T-cell (primary cell): ENCODE measurements around the gene ANLN. TPM values are rescaled to one million over a fixed set of nuclear protein-coding genes. Genes with fewer than 3 reads are reported as not detected.

Source experiments
- ATAC-seq, 4 experiments: fragments of 200-7000 bp in 3 of 4; fragments of 150-1000 bp in 1 of 4; cut with Tn5 transposase; replicated peaks in 1 of 4; 1 replicate in 3 of 4; 2 replicates in 1 of 4; pipeline ENCODE4 v1.10.0; 2021; ENCODE audit warnings: moderate library complexity in 3 of 4, mild to moderate bottlenecking in 2 of 4, moderate number of reproducible peaks in 1 of 4
- CTCF ChIA-PET, 2 donors: fragments of 300-600 bp; sonication (Branson Sonifier 250); formaldehyde crosslinking; loops; one replicate each; lab custom pipeline; 2022; ENCODE audit warnings: antibody characterized with exemption in 2 of 2; lab: Charles Lee
- POLR2A ChIA-PET, 2 donors: fragments of 300-600 bp; sonication (Branson Sonifier 250); formaldehyde crosslinking; loops; one replicate each; lab custom pipeline; 2022; ENCODE audit warnings: antibody characterized with exemption in 2 of 2; lab: Charles Lee
- DNase-seq, 35 experiments: peaks; one replicate each; pipeline versions ENCODE4 v3.0.0 to v3.0.0-alpha.2; 2013 to 2023
- H3K27ac ChIP-seq: one replicate; pipeline ENCODE4 v1.5.1; 2013; ENCODE audit warnings: low read length
- H3K27me3 ChIP-seq, 2 experiments: replicated peaks in 1 of 2; 1 replicate in 1 of 2; 2 replicates in 1 of 2; pipeline versions ENCODE4 v1.6.1 to v1.7.0; 2013; ENCODE audit warnings: low read length in 1 of 2, mixed read lengths in 1 of 2; ENCODE audit not compliant: control insufficient read depth in 2 of 2, insufficient read depth in 2 of 2; ENCODE audit errors: extremely low read depth in 1 of 2
- H3K36me3 ChIP-seq, 2 donors: 1 replicate in 1 of 2; 2 replicates in 1 of 2; pipeline versions ENCODE4 v1.6.1 to v1.7.0; 2013; ENCODE audit warnings: low read length in 1 of 2; ENCODE audit not compliant: control insufficient read depth in 2 of 2, insufficient read depth in 1 of 2; ENCODE audit errors: extremely low read depth in 1 of 2
- H3K4me1 ChIP-seq, 2 experiments: 1 replicate in 1 of 2; 2 replicates in 1 of 2; pipeline versions ENCODE4 v1.6.1 to v1.7.0; 2013; ENCODE audit warnings: low read length in 2 of 2, mixed read lengths in 1 of 2; ENCODE audit not compliant: insufficient read depth in 2 of 2, control insufficient read depth in 1 of 2; ENCODE audit errors: extremely low read depth in 1 of 2
- H3K4me3 ChIP-seq, 2 donors: 1 replicate in 1 of 2; 2 replicates in 1 of 2; pipeline versions ENCODE4 v1.5.1 to v1.7.0; 2013; ENCODE audit warnings: mild to moderate bottlenecking in 2 of 2, low read length in 1 of 2, moderate library complexity in 1 of 2; ENCODE audit not compliant: control insufficient read depth in 1 of 2; ENCODE audit errors: extremely low read depth in 1 of 2
- H3K9me3 ChIP-seq: 2 replicates; pipeline ENCODE4 v1.7.0; 2013
- H3K27ac Mint-ChIP-seq, 2 donors: one replicate each; pipeline ENCODE4 v1.8.0; 2020 to 2021; ENCODE audit warnings: mild to moderate bottlenecking in 2 of 2, mixed read lengths in 2 of 2
- H3K27me3 Mint-ChIP-seq, 2 donors: one replicate each; pipeline ENCODE4 v1.8.0; 2021 to 2022; ENCODE audit warnings: mixed read lengths in 2 of 2
- H3K36me3 Mint-ChIP-seq: one replicate; pipeline ENCODE4 v1.8.0; 2021; ENCODE audit warnings: mixed read lengths
- H3K4me1 Mint-ChIP-seq, 3 donors: one replicate each; pipeline ENCODE4 v1.8.0; 2020 to 2022; ENCODE audit warnings: mixed read lengths in 3 of 3, mild to moderate bottlenecking in 1 of 3
- H3K4me3 Mint-ChIP-seq, 3 donors: one replicate each; pipeline ENCODE4 v1.8.0; 2020 to 2022; ENCODE audit warnings: mild to moderate bottlenecking in 3 of 3, mixed read lengths in 3 of 3, moderate library complexity in 3 of 3
- H3K9me3 Mint-ChIP-seq, 3 donors: one replicate each; pipeline ENCODE4 v1.8.0; 2020 to 2022; ENCODE audit warnings: mixed read lengths in 3 of 3
- WGBS: methylation state at CpG from one replicate; pipeline ENCODE4 v1.1.5; 2013; ENCODE audit warnings: missing lambda C conversion rate; ENCODE audit not compliant: insufficient coverage; 5-methylcytosine and 5-hydroxymethylcytosine counted together
- total RNA-seq, 35 experiments: library from RNA in 6 of 35; stranded (reverse) in 6 of 35; fragments of 120-200 nt in 1 of 35; gene quantifications; one replicate each; pipeline versions ENCODE4 v1.2.1 to v1.2.4 and lab custom pipeline; 2013 to 2026

The ANLN gene
- total RNA-seq, 5 donors from 2014 or later (not counting 1 experiment from before 2014, with no cell fraction given) = 0.69 to 1.5 (median 1.1) TPM

DNA sequence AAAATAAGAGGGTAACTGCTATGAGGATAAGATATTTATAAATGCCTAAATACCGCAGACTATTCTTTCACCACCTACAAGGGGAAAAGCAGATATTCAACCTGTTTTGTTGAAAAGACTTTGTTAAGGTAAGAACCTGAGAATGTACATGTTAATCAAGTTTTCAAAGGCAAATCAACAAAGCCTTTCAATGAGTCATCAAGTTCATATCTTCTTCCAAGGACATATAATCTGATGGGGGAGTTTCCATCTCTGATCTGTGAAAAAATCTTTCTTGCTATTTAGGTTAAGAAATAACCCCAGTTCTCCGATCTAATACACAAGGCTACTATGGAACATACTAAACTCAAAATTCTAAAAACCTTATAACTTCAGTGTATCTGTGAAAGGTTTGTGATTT, 40.0 kb upstream of the ANLN start:
- no peak overlapping the region for H3K4me3 Mint-ChIP-seq
- Histone ChIP-seq H3K36me3 (no peaks in the 10 kb centered on the region), H3K4me3 (no peak overlapping the region), H3K27ac (no peak overlapping the region), H3K4me1 (no peaks in the 10 kb centered on the region), H3K27me3 (no peaks in the 10 kb centered on the region), H3K9me3 (no peaks in the 10 kb centered on the region)
- H3K27me3 Mint-ChIP-seq = peaks cover 0 to 1% of the 10 kb centered on the region in 2 donors
- no peak for ATAC-seq
- CTCF ChIA-PET = no interaction called here
- no peak for DNase-seq
- H3K9me3 Mint-ChIP-seq = no peaks in the 10 kb centered on the region
- H3K4me1 Mint-ChIP-seq = peaks cover 0 to 2% (median 0%) of the 10 kb centered on the region in 3 donors
- no peak overlapping the region for H3K27ac Mint-ChIP-seq
- no peaks in the 10 kb centered on the region for H3K36me3 Mint-ChIP-seq
- WGBS = no CpG with 5 or more reads among the region's 2 CpGs
- POLR2A ChIA-PET = no interaction called here

DNA sequence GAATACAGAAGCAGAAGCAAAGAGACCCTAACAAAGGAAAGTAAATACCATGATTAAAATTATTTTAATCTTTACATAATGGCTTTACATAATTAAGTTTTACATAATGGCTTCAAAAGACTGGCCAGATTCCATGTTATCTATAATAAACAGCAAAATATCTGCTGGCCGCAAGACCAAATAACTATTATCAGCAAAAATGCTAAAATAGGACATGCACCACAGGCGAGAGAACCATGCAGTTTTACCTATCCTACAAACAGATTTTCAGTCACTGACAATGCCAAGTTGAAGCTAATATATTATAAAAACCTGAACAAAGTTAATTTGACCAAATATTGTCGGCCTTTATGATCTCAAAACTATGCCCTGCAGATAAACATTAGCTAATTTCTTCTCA, 34.2 kb upstream of the ANLN start:
- Histone ChIP-seq H3K27me3 (no peaks in the 10 kb centered on the region), H3K4me3 (no peak overlapping the region), H3K36me3 (no peaks in the 10 kb centered on the region), H3K27ac (no peak overlapping the region), H3K4me1 (no peaks in the 10 kb centered on the region), H3K9me3 (no peaks in the 10 kb centered on the region)
- ATAC-seq = no peak
- Mint-ChIP-seq H3K9me3 (no peaks in the 10 kb centered on the region), H3K27ac (no peak overlapping the region), H3K4me1 (no peaks in the 10 kb centered on the region), H3K36me3 (no peaks in the 10 kb centered on the region), H3K4me3 (no peak overlapping the region), H3K27me3 (peaks cover 0 to 1% of the 10 kb centered on the region in 2 donors)
- DNase-seq = no peak
- 100% methylated on average over 1 of the region's 3 CpGs for WGBS
- CTCF ChIA-PET = no interaction called here
- POLR2A ChIA-PET = no interaction called here

DNA sequence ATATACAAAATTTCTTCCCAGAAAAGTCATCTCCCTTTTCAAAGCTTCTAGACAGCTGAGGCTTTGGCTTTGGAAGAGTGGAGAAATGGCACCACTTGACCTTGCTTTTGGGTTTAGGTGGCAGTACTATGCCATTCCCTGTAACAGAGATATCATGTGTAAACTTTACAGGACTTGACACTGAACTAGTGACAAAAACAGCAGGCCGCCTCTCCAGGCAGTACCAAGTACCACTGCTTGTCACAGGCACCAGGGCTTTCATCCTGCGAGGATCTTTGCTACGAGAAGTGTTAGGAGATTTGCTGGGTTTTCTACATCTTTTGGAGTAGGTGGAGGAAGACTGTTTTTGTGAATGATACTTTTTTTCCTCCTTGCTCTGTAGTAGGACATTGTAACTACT, 32.6 kb upstream of the ANLN start:
- ChIA-PET POLR2A (interaction anchor here in 1 of 2 donors (0.8 kb wide), 1 partner anchor 10 kb away, joined by 4 read pairs; a partner anchor contains a TSS), CTCF (interaction anchor here (0.6 to 1.5 kb wide), 2 partner anchors 11 to 99 kb away, joined by 4 to 5 read pairs; a partner anchor contains a TSS)
- no peak overlapping the region for H3K27ac Mint-ChIP-seq
- Histone ChIP-seq H3K4me3 (no peak overlapping the region), H3K4me1 (no peaks in the 10 kb centered on the region), H3K27me3 (no peaks in the 10 kb centered on the region), H3K9me3 (no peaks in the 10 kb centered on the region), H3K36me3 (no peaks in the 10 kb centered on the region), H3K27ac (no peak overlapping the region)
- no peaks in the 10 kb centered on the region for H3K9me3 Mint-ChIP-seq
- DNase-seq (no peak), ATAC-seq (no peak)
- H3K4me1 Mint-ChIP-seq = no peaks in the 10 kb centered on the region
- H3K4me3 Mint-ChIP-seq = no peak overlapping the region
- peaks cover 0 to 1% of the 10 kb centered on the region in 2 donors for H3K27me3 Mint-ChIP-seq
- WGBS = 100% methylated on average over 2 of the region's 3 CpGs
- H3K36me3 Mint-ChIP-seq = no peaks in the 10 kb centered on the region

DNA sequence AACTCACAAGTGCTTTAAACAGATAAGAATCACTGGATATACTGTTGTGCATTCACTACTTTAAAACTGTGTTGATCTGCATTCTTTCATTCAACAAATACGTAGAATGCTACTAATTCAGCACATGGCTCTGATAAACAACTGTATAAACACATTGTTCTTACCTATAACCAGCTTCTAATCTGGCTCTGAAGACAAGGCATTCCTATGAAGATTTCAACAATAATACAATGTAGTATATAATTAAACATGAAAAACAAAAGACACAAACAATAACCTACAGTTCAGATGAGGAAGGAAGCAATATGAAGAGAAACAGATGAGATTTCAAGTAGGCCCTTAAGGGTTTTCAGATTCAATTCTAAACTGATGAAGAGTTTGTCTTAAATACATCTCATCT, 31.1 kb upstream of the ANLN start:
- CTCF ChIA-PET = interaction anchor here (0.6 to 1.5 kb wide), 3 partner anchors 9 to 129 kb away, joined by 3 to 4 read pairs (median 3); a partner anchor contains a TSS
- POLR2A ChIA-PET = no interaction called here
- Histone ChIP-seq H3K9me3 (no peaks in the 10 kb centered on the region), H3K27me3 (no peaks in the 10 kb centered on the region), H3K27ac (no peak overlapping the region), H3K4me1 (no peaks in the 10 kb centered on the region), H3K36me3 (no peaks in the 10 kb centered on the region), H3K4me3 (no peak overlapping the region)
- WGBS = 80% methylated on average over 1 of the region's 1 CpG
- ATAC-seq (no peak), DNase-seq (no peak)
- Mint-ChIP-seq H3K9me3 (no peaks in the 10 kb centered on the region), H3K27ac (no peak overlapping the region), H3K27me3 (no peaks in the 10 kb centered on the region), H3K4me3 (no peak overlapping the region), H3K4me1 (no peaks in the 10 kb centered on the region), H3K36me3 (no peaks in the 10 kb centered on the region)

DNA sequence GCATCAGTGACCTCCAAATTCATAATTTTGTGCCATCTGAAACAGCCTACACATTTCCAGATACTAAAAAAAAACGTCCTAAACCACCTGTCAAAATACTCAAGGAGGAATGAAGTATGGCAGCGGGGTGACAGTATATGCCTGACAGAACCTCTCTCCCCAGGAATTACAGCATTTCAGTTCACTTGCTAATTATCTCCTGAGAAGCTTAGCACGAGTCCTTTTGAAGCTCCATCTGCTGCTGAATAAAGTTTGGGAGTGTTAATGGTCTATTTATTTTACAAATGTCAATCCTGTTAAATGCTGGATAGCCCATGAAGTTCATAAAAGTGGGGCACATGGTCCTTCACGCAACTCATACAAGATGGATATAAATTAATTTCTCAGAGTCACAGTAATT, 29.4 kb upstream of the ANLN start:
- Mint-ChIP-seq H3K9me3 (no peaks in the 10 kb centered on the region), H3K36me3 (no peaks in the 10 kb centered on the region)

DNA sequence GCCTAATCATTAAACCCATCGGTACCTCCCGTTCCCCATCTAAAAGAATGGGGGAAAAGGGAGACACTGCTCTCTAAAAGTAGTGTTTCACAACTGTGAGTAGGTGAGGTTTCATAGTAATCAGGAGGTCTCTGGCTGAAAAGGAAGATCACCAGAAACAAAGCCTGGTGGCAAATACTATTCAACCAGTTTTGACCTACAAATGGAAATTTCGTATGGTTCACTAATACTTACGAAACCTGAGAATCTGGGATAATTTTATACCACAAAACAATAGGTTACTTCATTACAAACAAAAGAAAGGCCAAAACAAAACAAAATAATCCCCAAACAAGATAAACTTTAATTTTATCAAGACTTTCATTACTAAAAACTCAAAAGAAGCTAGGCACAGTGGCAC, 28.4 kb upstream of the ANLN start:
- H3K4me1 Mint-ChIP-seq = peaks cover 0 to under 1% (median 0%) of the 10 kb centered on the region in 3 donors
- DNase-seq (no peak), ATAC-seq (no peak)
- CTCF ChIA-PET = no interaction called here
- H3K27ac Mint-ChIP-seq = no peak overlapping the region
- no peaks in the 10 kb centered on the region for H3K36me3 ChIP-seq
- no peak overlapping the region for H3K27ac ChIP-seq
- no peak overlapping the region for H3K4me3 ChIP-seq
- peaks cover 0 to 3% of the 10 kb centered on the region in 2 donors for H3K27me3 Mint-ChIP-seq
- POLR2A ChIA-PET = no interaction called here
- no peaks in the 10 kb centered on the region for H3K36me3 Mint-ChIP-seq
- no peaks in the 10 kb centered on the region for H3K9me3 Mint-ChIP-seq
- H3K9me3 ChIP-seq = no peaks in the 10 kb centered on the region
- no peaks in the 10 kb centered on the region for H3K4me1 ChIP-seq
- no peaks in the 10 kb centered on the region for H3K27me3 ChIP-seq
- H3K4me3 Mint-ChIP-seq = no peak overlapping the region
- no CpG with 5 or more reads among the region's 4 CpGs for WGBS

More for the DNA sequence above, 29.4 kb upstream of the ANLN start:
- no peaks in the 10 kb centered on the region for H3K4me1 ChIP-seq
- no peaks in the 10 kb centered on the region for H3K4me1 Mint-ChIP-seq
- no peak overlapping the region for H3K27ac Mint-ChIP-seq
- no peak overlapping the region for H3K27ac ChIP-seq
- H3K27me3 ChIP-seq = no peaks in the 10 kb centered on the region
- no peak overlapping the region for H3K4me3 Mint-ChIP-seq
- no peaks in the 10 kb centered on the region for H3K9me3 ChIP-seq
- no CpG with 5 or more reads among the region's 4 CpGs for WGBS
- H3K4me3 ChIP-seq = no peak overlapping the region
- DNase-seq = no peak
- ChIA-PET CTCF (no interaction called here), POLR2A (no interaction called here)
- no peak for ATAC-seq
- peaks cover 0 to under 1% of the 10 kb centered on the region in 2 donors for H3K27me3 Mint-ChIP-seq
- no peaks in the 10 kb centered on the region for H3K36me3 ChIP-seq
